ENCODE results near the gene HAND1.

HAND1 gene

DNA sequence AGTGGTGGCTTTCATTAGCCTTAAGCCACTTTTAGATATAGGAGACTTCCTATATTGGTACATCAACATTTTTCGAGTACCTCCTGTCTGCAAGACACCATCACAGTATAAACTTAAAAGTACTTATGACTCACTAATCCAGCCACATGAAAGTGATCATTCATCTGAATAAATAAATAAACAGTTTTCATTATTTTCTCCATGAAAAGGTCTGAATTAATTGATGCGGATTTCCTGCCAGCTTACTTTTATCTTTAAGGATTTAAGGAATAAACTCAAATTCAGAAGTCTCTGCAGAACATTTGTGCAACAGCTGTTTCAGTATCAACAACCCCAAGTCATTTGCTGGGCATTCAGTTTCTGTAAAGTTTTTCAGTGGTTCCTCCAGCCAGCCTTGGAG lies 28.2 kb downstream of the HAND1 start:
- no peak for DNase-seq

GRCh38 chr5:154447089-154447725 lies 30.8 kb downstream of the HAND1 start:
- DNase-seq, result no peak

DNA sequence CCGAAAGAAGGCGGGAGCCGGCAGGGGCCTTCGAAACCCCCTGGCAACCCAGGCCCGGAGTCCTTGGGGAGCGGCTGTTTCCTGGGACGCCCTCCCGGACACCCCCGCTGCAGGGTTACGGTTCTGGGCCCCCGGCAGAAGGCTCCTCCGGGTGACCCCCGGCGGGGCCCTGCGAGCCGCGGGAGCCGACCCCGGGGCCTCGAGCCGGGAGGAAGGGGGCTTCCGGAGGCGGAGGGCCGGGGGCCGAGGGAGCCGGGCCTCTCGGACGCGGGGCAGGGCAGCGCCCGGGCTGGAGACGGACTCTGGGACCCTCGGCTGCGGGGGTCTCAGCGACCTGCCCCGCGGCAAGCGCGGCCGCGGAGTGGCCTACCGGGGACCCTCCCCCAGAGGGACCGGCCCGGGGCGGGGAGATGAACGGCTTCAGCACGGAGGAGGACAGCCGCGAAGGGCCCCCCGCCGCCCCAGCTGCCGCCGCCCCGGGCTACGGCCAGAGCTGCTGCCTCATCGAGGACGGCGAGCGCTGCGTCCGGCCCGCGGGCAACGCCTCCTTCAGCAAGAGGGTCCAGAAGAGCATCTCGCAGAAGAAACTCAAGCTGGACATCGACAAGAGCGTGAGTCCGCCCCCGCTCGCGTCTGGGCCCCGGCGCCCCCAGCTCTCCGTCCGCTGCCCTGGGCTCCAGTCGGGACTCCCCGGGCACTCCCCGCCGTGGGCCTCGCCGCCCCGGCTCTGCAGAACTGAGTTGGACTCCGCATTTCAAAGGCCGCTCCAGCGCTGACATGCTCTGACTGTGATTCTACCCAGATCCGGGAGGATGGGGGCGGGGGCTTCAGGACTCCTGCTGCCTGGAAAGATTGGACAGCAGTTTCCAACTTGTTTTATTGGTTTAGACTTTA lies 31.6 kb downstream of the HAND1 start:
- DNase-seq, result peak; percentile 17

DNA sequence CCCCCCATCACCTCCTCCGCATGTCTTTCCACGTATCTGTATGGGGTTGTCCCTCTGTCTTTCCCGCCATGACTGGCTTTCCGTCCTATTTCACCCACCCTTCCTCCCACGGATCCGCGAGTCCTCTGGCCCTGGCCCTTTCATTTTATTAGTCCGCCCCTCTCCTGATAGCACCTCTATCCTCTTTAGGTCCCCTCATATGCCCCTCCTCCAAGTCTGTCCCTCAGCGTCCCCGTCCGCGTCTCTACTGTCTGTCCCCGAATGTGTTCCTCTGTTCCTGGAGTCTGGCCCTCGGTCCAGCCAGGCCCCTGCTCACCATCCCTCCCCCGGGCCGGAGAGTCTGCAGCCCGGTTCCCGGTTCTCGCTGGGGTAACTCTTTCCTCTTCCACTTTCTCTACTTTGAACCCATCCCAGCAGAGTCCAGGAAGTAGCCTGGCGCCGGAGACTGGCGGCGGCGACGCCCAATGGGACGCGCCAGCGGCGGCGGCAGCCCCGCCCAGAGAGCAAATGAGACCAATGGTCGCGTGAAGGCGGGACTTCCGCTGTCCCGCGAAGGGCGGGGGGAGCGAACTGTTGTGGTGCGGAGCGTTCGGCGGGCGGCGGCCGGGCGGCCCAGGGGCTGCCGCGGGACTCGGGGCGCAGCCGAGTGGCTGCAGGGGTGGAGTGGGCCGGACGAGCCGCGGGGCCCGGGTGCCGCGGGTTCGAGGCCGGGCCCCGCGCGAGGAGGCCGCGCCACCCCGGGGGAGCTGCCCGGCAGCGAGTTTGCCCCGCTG lies 32.4 kb downstream of the HAND1 start, which contains the start of gene SAP30L:
Gene SAP30L, plus strand, starts transcription at position 576 of the 773 bp plus-strand sequence. CDS start 608 bp downstream, outside the sequence.
- DNase-seq, result peak; percentile 95

- peak; percentile 26 for DNase-seq
Measured at GRCh38 chr5:154444556-154445421, 33.2 kb downstream of the HAND1 start.

DNA sequence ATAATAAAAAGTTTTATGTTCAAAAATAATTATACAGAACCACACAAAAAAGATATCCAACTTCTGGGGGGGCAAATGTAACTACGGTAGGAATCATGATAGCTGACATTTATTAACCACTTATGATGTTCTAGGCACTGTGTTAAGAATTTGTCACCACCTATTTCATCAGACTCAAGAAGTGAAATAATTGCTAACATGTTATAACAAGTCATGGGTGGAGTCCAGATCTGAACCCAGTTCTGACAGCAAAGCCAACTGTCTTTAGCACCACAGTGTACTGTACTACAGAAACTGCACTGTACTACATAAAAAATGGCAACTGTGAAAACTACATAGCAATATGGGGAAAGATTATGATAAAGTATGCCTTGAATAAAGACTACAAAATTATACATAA lies 35.2 kb downstream of the HAND1 start:
- DNase-seq, result no peak

GRCh38 chr5:154440540-154440939 lies 37.5 kb downstream of the HAND1 start:
- no peak for DNase-seq

DNA sequence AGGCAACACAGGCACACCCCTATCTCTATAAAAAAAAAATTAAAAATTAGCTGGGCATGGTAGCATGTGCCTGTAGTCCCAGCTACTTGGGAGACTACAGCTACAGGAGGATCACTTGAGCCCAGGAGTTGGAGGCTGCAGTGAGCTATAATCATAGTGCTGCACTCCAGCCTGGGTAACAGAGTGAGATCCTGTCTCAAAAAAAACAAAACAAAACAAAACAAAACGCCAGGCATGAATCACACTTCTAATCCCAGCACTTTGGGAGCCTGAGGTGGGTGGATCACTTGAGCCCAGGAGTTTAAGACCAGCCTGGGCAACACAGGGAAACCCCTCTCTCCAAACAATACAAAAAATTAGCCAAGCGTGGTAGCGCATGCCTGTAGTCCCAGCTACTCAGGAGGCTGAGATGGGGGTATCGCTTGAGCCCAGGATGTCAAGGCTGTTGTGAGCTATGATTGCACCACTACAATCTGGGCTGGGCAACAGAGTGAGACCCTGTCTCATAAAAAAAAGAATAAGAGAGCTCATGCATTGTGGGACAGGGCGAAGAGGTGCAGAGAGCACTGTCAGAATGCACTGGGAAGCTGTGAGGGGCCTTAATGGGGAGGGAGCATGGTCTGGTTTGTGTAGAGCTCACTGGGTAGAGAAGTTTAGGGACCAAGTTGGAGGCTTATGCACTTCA lies 40.6 kb downstream of the HAND1 start:
- DNase-seq, result no peak

DNA sequence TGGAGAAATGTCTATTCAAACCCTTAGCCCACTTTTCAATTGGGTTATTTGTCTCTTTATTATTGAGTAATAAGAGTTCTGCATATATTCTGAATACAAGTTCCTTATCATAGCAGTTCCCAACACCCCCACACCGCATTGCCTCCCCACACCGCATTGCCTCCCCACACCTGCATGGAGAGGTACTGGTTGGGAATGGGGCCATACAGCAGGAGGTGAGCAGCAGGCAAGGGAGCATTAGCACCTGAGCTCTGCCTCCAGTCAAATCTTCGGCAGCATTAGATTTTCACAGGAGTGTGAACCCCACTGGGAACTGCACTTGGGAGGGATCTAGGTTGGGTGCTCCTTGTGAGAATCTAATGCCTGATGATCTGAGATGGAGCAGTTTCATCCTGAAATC lies 42.8 kb downstream of the HAND1 start:
- DNase-seq, result no peak

- no peak for DNase-seq
Measured at GRCh38 chr5:154430961-154431630, 46.9 kb downstream of the HAND1 start.

- DNase-seq, result no peak
Measured at GRCh38 chr5:154430466-154430865, 47.6 kb downstream of the HAND1 start.

DNA sequence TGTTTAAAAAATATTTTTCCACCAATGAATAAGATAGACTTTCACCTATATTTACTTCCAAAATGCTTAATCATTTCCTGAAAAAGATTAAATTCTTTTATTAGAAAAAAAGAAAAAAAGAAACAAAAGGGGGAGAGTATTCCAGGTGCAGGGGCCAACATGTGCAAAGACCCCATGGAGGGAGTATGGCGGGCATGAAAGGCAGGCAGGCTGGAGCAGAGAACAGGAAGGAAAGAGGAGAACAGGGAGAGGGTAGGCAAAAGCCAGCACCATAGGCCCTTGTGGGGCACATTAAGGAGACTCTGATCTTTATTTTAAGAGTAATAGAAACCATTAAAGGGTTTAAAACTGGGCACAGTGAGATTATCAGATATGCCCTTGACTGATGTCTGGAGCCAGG lies 48.7 kb downstream of the HAND1 start:
- no peak for DNase-seq

- no peak for DNase-seq
Measured at GRCh38 chr5:154428208-154428607, 49.8 kb downstream of the HAND1 start.
